HG02885 (cell line): ENCODE data around the gene RGS6.

ENCODE experiments used
- ATAC-seq: cut with Tn5 transposase; IDR thresholded peaks from one replicate; pipeline ENCODE4 v1.9.1; 2021; ENCODE audit warnings: mild to moderate bottlenecking; ENCODE audit not compliant: unreplicated experiment, poor library complexity

RGS6 gene

GRCh38 chr14:72129291-72129690 is 197.1 kb downstream of the RGS6 start:
- ATAC-seq = no peak

- no peak for ATAC-seq
Observed at GRCh38 chr14:72141084-72141483, 208.9 kb downstream of the RGS6 start.

DNA sequence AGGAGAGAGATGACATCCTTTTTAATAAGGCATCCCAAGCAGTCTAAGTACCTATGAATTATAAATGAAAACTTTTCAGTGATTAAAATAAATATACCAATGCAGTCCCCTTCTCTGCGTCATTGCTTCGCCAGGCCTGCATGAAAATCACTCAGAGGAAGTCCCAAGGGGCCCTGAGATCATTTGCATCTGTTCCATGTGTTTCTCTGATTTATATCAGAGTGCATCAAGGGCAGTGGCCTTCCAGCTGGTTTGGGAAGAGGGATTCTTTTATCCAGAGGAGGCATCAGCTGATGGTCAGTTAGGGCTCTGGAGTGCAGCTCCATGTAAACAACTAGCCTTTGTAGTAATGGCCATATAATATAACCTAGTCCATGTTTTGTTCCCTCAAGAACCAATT is 210.1 kb downstream of the RGS6 start:
- no peak for ATAC-seq

- ATAC-seq = no peak
Observed at GRCh38 chr14:72146241-72146640, 214.0 kb downstream of the RGS6 start.

DNA sequence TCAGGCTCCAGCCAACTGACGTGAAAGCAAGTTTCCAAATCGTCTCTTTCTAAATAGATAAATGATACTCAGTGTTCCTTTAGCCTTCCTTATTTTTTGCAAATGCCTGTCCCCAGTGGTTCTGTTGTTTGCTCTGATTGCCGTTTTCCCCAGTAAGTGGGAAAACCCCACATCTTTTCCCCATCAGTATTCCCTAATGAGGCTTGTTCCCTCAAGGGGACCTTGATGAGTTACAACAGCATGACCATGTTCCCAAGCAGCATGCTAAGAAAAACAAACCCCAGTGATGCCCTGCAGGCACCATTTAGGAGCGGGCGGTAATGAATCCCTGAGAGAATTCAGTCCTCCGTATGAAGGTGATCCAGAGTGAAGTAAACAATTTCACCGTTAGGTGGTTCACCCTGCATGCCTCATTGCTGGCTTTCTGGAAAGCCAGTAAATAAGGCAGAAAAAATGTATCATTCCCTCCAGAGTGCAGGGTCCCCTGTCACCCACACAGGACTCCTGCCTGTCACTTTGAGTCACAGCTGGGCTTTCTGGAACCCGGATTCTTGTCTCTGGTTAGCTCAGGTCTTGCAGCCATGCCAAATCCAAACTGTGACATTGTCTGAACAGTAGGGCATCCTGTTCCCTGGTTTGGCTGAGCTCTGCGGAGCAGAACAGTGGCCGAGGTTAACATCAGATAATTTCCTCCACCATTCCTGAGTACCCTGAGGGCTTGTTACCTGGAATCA is 222.6 kb downstream of the RGS6 start:
- no peak for ATAC-seq

GRCh38 chr14:72155379-72155993 is 223.3 kb downstream of the RGS6 start:
- ATAC-seq = no peak

GRCh38 chr14:72164420-72165228 is 232.4 kb downstream of the RGS6 start:
- ATAC-seq = peak; percentile 42

DNA sequence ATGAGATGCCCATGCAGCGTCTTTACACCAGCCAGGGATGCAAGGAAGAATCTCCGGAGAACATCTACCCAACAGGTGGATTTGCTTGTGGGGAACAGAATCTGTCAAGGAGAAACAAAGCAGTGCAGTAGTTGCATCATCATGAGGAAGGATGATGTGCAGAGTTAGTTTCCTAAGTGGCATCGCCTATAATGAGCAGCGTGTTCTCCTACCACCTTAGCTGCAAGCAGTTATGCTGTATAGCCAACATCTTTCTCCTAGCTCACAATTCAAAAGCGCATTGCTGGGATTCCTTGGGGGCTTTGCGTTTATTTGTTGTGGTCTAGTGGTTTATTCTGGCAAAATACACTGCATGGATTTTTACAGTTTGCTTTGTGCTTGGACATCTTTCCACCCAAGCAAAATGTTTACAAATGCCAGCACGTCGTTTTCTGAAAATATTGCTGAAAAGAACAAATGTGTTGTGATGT is 233.0 kb downstream of the RGS6 start:
- no peak for ATAC-seq

GRCh38 chr14:72169521-72169920 is 237.3 kb downstream of the RGS6 start:
- no peak for ATAC-seq

DNA sequence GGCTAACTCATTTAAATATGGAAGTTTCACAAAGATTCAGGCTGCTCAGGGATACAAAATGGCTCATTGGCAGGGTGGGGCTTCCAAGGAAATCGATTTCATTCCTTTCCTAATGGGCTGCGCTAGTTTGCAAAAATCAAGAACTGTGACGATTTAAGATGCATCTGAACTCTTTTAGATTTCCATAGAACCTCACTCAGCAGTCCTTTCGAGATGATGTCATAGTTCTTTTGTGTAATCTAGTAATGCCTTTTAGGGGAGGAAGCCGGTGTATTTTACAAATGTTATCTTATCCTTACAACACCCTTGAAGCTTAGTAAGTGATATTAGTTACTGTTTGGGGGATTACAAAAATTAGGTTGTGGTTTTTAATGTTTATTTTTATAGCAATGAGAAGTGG is 239.8 kb downstream of the RGS6 start:
- ATAC-seq = no peak

DNA sequence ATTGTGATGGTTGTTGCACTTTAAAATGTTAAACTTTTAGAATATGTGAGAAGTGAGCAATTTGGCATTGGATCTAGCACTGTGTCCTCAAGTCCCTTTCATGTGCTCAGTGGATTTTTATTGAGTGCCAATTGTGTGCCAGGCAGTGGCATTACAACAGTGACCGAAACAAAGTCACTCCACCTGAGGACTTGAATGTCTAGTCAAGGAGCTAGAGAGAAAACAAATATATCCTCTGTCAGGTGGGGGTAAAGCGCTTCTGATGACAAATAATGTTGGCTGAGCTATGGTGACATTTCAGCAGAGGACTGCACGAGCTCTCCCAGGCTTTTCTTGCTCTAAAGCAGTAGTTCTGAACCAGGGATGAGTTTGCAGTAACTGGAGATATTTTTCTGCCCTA is 240.4 kb downstream of the RGS6 start:
- no peak for ATAC-seq

DNA sequence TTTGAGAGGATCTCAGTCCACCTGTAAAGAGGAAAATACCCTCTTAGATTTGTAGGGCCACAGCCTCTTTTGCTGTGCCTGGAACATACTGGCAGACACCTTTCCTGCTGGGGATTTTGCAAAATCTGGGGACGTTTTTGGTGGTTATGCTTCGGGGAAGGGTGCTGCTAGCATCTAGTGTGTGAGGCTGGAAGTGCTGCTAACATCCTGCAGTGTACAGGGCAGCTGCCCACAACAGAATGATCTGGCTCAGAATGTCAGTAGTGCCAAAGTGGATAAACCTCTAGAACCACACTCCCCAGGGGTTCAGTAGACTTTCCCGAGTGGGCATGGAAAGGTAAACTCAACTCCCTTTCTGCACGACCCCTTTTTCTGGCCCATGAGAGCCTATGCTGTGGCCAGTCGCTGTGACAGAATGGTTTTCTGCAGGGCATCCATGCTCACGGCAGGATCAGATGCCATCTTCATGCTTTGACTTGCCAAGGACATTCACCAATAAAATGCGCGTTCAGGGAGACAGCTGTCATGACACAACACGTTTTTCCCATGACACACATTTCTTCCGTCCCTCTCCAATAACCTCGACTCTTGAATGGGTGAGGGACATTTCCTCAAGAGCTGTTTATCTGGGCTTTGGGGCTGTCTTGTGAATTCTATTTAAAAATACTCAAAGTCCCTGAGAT is 240.9 kb downstream of the RGS6 start:
- no peak for ATAC-seq

DNA sequence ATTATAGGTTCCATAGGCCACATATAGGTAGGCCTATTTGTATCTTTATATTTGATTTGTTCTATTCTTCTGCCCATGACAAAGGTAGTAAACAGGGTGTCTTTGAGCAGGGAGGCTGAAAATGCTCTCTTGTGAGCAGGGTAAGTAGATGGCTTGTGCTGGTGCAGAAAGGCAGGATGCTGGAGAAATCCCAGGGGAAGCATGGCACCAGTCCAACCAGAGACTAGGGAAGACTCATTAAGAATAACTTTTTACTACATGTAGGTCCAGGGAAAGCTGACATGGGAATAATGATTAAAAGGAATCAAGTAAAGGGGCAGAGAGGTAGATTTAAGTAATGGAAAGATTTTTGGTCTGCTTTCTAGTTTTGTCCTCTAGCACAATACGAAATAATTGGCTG is 245.0 kb downstream of the RGS6 start:
- no peak for ATAC-seq

DNA sequence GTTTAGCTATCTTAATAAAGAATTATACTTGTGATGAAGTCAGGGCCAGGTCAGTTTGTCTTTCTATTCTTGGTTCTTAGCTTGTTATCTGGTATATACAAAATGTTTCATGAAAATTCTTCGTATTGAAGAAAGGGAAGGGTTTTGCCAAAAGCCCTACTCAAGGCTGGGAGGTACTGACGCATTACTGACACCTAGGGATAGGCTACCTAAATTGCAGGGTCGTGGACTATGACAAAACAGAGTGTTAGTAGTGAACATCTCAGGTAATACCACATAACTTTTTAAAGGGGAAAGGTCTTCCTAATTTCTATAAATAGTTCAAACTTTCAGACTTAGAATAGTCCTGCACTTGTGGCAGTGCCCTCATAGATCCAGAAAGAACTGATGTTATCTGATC is 246.3 kb downstream of the RGS6 start:
- ATAC-seq = no peak

GRCh38 chr14:72182708-72183432 is 250.6 kb downstream of the RGS6 start:
- ATAC-seq = no peak

- no peak for ATAC-seq
Observed at GRCh38 chr14:72183631-72184030, 251.4 kb downstream of the RGS6 start.

- ATAC-seq = no peak
Observed at GRCh38 chr14:72186523-72186922, 254.3 kb downstream of the RGS6 start.

DNA sequence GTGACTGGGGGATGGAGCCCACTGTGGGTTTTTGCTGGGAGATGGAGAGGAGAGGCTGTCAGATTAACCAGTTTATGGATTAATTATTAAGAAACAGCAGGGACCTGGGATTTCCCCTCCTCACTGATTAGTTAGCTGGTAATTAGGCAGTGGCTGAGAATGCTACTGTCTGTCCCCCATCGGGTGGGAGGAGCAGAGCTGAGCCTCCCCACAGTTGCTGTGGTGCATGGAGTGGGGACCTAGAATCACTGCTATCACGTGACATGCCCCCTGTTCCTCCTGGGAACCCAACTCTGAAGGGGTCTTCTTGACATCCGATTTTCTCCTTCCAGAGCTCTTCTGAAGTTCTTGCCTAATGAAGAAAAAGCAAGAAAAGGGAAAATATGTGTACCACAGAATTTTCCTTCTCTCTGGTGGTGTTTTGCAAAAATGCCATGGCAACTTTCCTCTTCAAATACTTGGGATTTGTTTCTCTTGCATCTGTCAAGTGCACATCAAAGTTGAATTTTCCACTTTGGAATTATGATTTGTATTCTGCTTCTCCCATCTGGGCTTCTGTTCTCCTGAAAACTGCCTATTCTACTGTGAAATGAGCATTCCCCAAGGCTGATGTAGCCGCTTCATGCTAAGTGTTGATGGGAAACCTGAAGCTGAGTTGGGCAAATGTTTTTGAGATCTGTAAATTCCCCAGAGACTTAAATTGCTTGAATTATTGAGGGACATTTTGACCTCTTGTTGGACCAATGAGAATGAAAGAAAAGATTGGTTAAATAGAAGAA is 264.2 kb downstream of the RGS6 start:
- no peak for ATAC-seq

DNA sequence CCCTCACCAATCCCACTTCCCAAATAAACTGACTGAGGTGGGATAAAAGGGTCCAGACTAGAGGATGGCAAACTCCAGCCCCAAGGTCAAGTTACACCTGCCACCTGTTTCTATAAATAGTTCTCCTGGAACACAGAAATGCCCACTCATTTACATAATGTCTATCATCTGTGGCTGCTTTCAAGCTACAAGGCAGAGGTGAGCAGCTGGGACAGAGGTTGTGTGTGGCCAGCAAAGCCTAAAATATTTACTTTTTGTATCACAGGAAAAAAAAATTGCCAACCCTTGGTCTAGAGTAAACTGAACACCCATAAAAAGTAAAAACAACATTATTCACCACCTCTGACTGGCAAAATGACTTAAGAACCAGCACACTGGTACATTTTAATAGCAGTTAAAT is 269.4 kb downstream of the RGS6 start:
- ATAC-seq = no peak
